NCI-H82 treated with DMSO at 0.1 percent for 48 hours (cell line): Measurements from ENCODE around the gene VRK2.

Experiments used
- DNase-seq: peaks from one replicate; lab custom pipeline; 2025; ENCODE audit not compliant: unreplicated experiment; lab: John Stamatoyannopoulos, UW

Gene VRK2

GRCh38 chr2:58046585-58047372 is at the start of gene VRK2:
TSS of gene VRK2 (plus strand) at chr2:58046806. CDS start at chr2:58048832, 2,026 bp downstream.
- peak; percentile 29 for DNase-seq

- no peak for DNase-seq
These were observed 40.2 kb upstream of the VRK2 start for GRCh38 chr2:58006256-58006951.

- no peak for DNase-seq
These were observed 39.7 kb upstream of the VRK2 start for GRCh38 chr2:58006952-58007284.

- no peak for DNase-seq
These were observed 36.0 kb upstream of the VRK2 start for GRCh38 chr2:58010599-58010998.

GRCh38 chr2:58019229-58019628 is 27.4 kb upstream of the VRK2 start:
- DNase-seq = no peak

- no peak for DNase-seq
These were observed 21.3 kb upstream of the VRK2 start for GRCh38 chr2:58025150-58025933.

- no peak for DNase-seq
These were observed 19.6 kb upstream of the VRK2 start for GRCh38 chr2:58027029-58027428.

GRCh38 chr2:58030771-58031170 is 15.8 kb upstream of the VRK2 start:
- DNase-seq = no peak

- DNase-seq = no peak
These were observed 14.4 kb upstream of the VRK2 start for GRCh38 chr2:58032016-58032763.

GRCh38 chr2:58032764-58033080 is 13.9 kb upstream of the VRK2 start:
- no peak for DNase-seq

GRCh38 chr2:58033530-58033929 is 13.1 kb upstream of the VRK2 start:
- no peak for DNase-seq

GRCh38 chr2:58035352-58035751 is 11.3 kb upstream of the VRK2 start:
- DNase-seq = no peak

- no peak for DNase-seq
These were observed 7.4 kb upstream of the VRK2 start for GRCh38 chr2:58039170-58039611.

GRCh38 chr2:58042486-58042970 is 4.1 kb upstream of the VRK2 start:
- no peak for DNase-seq

- no peak for DNase-seq
These were observed 2.5 kb upstream of the VRK2 start for GRCh38 chr2:58044145-58044544.

- no peak for DNase-seq
These were observed 849 bp upstream of the VRK2 start for GRCh38 chr2:58045580-58046334.

- DNase-seq = no peak
These were observed 346 bp upstream of the VRK2 start for GRCh38 chr2:58046335-58046584.

- DNase-seq = no peak
These were observed 848 bp downstream of the VRK2 start for GRCh38 chr2:58047373-58047935.

GRCh38 chr2:58047961-58048360 is 1.4 kb downstream of the VRK2 start:
- no peak for DNase-seq

GRCh38 chr2:58051445-58051844 is 4.8 kb downstream of the VRK2 start:
- DNase-seq = no peak
